Suprapubic skin (tissue), 4 donors: ENCODE data around the gene PSMA7.

Experiments used
- POLR2A ChIP-seq, 2 donors: fragments of 450-650 bp; IDR thresholded peaks; one replicate each; pipeline ENCODE4 v1.6.1; 2017; ENCODE audit warnings: antibody characterized with exemption in 2 of 2, mild to moderate bottlenecking in 2 of 2, moderate library complexity in 2 of 2
- POLR2AphosphoS5 ChIP-seq, 3 donors: sonication (generic); formaldehyde crosslinking; IDR thresholded peaks; one replicate each; pipeline ENCODE4 v1.6.1; 2017; ENCODE audit warnings: antibody characterized with exemption in 3 of 3

- no peak for TF ChIP-seq POLR2A (IDR thresholded peaks at IDR 0.05)
- TF ChIP-seq POLR2AphosphoS5 (IDR thresholded peaks at IDR 0.05): no peak
These were observed 37.6 kb downstream of the PSMA7 start for GRCh38 chr20:62105592-62105991.
